Heart left ventricle (tissue), 13 donors: Measurements from ENCODE around the gene SRC.

Source experiments
- CTCF ChIP-seq, 12 donors: fragments of 200-600 bp; sonication (generic) in 4 of 12; IDR thresholded peaks; one replicate each; pipeline versions ENCODE4 v1.5.0 to v1.8.0; 2018 to 2022; ENCODE audit warnings: antibody characterized with exemption in 12 of 12, mild to moderate bottlenecking in 5 of 12
- POLR2A ChIP-seq, 2 donors: fragments of 450-650 bp; IDR thresholded peaks; one replicate each; pipeline ENCODE4 v1.6.1; 2017; ENCODE audit warnings: antibody characterized with exemption in 2 of 2, mild to moderate bottlenecking in 2 of 2, moderate library complexity in 2 of 2
- donor health status: ischemic (EF 13 %, LVEDD 7.1; RV severe dilation, severe dysfunction).
- donor health status: DM: no; HTN: yes; CAD: no.
- donor health status: DM: no; HTN: no; CAD: no.
- donor health status: ischemic (EF 25% LVEDD 6.9; RV normal size, moderate dysfunction).
- donor health status: ischemic (EF 25% LVEDD 5.7; RV mildly dilated, moderate dysfunction).
- donor health status: ischemic (EF 35%, LVEDD 5.7; RV mildly dilated, moderate dysfunction).
- donor health status: nonischemic (EF 11% LVEDD 7.7; RV severe dilation, severe dysfunction).
- donor health status: DM: yes; HTN: yes; CAD: no.
- donor health status: PGD.
- donor health status: ischemic (EF 29% LVEDD 5.4; RV normal size, mild dysfunction).
- donor health status: nonischemic (EF 23%, LVEDD 6.1; RV moderate dilation, normal function).

DNA sequence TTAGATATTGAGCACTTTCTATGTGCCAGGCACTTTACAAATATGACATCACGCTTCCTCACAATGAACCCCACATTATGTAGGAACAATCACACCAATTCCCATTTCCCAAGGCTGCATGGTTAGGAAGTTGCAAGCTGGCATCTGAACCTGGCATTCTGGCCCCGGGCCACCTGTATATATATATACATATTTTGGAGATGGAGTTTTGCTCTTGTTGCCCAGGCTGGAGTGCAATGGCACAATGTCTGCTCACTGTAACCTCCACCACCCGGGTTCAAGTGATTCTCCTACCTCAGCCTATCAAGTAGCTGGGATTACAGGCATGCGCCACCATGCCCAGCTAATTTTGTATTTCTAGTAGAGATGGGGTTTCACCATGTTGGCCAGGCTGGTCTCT is 30.4 kb downstream of the SRC start:
- TF ChIP-seq CTCF (IDR thresholded peaks at IDR 0.05) (no peak), POLR2A (IDR thresholded peaks at IDR 0.05) (no peak)
